GM18526 (cell line): ENCODE results near the gene SLC35F3.

Source experiments
- POLR2A ChIP-seq: IDR thresholded peaks from 3 replicates; pipeline ENCODE4 v1.6.1; 2011; ENCODE audit not compliant: insufficient read length; ENCODE audit errors: extremely low read depth

Gene SLC35F3

DNA sequence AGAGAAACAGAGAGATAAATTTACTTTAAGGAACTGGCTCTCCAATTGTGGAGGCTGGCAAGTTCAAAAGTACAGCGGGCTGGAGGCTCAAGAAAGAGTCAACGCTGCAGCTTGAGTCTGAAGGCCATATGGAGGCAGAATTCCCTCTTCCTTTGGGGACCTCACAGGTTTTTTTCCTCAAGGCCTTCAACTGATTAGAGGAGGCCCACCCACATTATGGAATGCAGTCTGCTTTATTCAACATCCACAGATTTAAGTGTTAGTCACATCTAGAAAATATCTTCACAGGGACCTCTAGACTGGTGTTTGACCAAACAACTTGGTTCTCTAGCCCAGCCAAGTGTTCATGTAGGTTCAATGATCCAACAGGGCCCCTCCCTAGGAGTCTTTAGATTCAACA, 117.8 kb downstream of the SLC35F3 start:
- TF ChIP-seq POLR2A = no peak

- TF ChIP-seq POLR2A = no peak
Observed at GRCh38 chr1:234039603-234040002, 135.1 kb downstream of the SLC35F3 start.

GRCh38 chr1:234040446-234041317, 136.2 kb downstream of the SLC35F3 start:
- no peak for TF ChIP-seq POLR2A

DNA sequence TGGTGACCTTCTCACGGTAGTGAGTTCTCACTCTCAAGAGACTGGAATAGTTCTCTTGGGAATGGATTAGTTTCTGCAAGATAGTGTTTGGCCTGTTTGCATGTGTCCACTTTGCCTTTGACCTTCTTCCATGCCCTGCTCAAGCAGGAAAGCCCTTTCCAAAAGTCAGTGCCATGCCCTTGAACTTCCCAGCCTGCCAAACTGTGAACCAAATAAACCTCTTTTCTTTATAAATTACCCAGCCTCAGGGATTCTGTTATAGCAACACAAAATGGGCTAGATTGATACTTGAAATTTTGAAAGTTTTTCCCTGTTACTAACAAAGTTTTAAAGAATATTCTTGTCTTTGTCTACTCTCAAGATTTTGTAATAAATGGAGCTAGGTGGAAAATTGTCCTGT, 139.6 kb downstream of the SLC35F3 start:
- TF ChIP-seq POLR2A = no peak

DNA sequence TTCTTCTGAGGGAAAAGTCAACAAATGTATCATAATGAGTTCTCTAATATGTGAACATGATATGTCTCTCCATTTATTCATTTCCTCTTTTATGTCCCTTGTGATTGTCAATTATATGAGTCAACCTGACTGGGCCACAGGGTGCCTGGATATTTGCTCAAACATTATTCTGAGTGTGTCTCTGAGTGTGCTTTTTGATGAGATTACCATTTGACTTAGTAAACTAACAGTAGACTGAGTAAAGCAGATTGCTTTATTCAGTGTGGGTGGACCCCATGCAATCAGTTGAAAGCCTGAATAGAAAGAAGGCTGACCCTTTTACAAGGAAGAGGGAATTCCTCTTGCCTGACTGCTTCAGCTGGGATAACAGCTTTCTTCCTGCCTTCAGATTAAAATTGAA, 142.6 kb downstream of the SLC35F3 start:
- no peak for TF ChIP-seq POLR2A

DNA sequence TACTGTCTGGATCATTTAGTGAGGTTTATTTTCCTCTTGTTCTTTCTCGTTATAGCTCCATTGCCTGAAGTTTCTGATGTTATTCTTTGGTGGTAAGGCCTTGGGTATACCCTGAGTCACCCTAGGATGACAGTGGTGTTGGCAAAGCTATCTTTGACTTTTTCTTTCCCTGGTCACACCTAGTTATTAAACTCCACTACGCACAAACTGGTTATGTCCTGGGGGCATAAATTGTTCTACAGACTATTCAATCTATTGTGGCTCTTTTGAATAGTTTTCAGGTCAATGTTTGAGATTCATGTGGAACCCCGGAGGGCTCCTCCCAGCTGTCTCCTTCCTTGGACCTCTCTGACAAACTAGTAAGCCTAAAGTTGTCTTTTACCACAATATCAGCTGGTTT, 157.7 kb downstream of the SLC35F3 start:
- TF ChIP-seq POLR2A = no peak

- no peak for TF ChIP-seq POLR2A
Observed at GRCh38 chr1:234065794-234066447, 161.4 kb downstream of the SLC35F3 start.

DNA sequence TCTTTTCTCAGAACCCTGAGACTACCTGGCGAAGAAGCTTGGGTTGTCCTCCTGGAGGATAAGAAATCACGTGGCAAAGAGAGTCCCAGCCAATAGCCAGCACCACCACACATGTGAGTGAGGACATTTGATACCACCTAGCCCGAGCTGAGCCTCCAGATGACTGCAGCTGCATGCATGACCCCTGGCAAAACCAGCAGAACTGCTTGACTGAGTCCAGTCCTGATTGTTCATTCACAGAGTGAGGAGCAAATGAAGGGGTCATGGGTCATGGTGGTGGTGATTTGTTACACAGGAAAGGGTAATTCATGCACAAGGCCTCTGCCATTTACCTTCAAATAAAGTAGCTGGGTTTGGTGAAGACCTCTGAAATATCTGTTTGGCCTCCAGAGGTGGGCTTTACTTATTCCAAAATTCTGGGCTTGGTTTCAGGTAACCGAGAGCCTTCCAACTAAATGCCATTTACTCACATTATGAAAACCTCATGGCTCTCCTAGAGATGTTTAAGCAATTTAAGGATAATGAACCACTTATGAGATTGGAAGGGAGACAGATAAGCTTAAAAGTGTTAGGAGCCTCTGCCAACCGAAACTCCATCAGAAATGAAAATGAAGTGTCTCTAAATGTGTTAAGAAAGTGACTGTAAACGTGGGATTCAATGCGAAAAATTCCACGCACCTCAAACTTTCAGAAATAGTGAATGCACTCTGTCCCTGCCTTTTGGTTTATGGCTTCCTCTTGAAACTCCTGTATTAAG, 163.3 kb downstream of the SLC35F3 start:
- TF ChIP-seq POLR2A = no peak

- TF ChIP-seq POLR2A = no peak
Observed at GRCh38 chr1:234069760-234070159, 165.3 kb downstream of the SLC35F3 start.

- no peak for TF ChIP-seq POLR2A
Observed at GRCh38 chr1:234072793-234073192, 168.3 kb downstream of the SLC35F3 start.

DNA sequence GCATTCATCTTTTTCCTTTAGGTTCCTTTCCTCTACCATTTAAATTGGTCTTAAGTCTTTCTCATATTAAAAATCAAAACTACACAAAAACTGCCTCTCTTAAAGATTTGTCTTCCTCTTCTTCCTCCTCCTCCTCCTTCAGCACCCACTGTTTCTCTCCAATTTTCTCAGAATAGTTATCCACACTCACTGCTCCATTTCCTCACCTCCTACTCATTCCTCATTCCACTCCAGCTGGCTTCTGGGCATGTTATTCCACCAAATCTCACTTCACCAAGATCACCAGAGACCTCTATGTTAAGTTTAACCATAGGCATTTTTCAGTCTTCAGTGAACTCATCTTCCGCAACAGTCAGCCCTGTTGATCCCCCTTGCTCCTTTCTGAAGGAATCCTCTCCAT, 173.7 kb downstream of the SLC35F3 start:
- TF ChIP-seq POLR2A = no peak

DNA sequence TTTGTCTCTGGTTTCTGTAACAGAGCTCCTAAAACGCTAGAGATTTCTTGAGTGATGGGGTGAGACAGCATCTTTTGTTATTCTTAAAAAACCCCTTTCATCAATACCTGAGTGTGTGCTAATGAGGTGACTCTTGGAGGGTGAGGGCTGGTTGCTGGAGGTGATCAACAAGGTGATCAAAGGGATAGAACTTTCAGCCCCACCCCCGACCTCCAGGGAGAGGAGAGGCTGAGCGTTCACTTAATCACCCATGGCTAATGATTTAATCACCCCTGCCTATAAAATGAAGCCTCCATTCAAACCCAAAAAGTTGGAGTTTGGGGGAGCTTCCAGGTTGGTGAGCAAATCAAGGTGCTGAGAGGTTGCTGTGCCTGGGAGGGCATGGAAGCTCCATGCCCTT, 175.4 kb downstream of the SLC35F3 start:
- no peak for TF ChIP-seq POLR2A

DNA sequence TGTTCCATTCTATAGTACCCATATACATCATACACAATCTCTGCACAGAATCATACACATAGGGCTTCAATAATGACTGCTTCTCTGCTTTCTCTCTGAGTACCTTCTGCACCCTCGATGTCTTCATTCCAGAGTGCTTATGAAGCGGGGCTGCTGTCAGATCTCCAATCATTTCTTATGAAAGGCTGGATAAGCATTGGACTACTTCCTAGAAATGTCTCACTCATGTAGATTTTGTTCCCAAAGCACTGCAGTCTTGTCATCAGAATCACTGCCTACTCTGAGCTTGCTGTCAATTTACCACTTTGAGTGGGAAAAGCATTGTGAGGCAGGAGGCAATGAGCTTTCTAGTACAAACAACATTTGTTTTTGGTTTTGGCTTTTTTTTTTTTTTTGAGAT, 179.0 kb downstream of the SLC35F3 start:
- no peak for TF ChIP-seq POLR2A

DNA sequence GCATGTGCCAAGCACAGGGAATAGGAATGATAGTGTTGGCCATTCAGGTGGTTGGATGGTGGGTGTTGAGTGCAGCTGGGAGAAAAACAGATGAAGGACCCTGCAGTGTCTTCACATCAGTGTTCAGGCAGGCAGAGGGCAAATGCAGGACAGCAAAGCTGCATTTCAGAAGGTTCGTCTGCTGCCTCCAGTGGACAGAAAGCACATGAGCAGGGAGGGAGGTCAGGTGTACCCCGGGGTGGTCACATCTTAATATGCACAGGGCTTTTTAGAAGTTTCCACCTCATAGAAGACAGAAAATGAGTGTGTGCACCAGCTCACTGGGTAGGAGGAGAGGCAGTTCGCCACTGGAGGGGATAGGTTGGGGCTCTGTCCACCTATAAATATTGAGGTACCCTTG, 184.9 kb downstream of the SLC35F3 start:
- no peak for TF ChIP-seq POLR2A

DNA sequence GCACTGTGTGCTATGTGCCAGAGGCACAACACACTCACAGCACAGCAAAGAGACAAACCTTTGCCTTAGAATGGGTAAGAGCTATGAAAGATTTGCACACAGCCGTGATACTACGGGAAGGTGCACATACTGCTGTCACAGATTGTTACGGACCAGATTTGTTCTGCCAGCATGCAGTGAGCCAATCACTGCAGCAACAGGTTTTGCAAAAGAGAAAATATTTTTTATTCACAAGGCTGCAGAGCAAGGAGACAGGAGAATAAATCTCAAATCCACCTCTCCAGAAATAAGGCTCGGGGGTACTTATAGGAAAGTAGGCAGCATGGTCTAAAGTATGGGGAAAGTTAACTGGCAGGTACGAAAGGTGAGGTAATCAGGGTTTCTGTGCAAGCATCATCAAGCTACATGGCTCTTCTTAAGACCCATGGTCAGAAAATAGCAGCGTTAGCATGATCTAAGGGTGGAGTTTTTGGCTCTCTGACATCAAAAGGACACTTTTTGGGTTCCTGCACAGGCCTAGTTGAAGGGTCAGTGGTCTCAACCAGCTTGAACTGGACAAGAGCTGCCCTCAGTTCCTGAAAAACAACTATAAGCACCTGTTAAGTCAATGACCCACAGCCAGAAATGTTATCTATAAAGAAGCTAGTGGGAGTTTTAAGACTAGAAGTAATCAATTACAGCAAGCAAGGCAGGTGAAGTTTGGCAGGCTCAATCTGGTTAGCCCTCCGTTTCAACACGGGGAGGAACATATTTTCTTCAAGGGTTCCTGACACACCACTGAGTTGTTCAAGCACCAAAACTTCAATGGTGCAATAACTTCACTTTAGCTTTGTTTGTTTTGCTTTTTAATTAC, 186.0 kb downstream of the SLC35F3 start:
- TF ChIP-seq POLR2A = no peak
